BJ (cell line): ENCODE measurements around the gene RPUSD1. TPM values are rescaled to one million over a fixed set of nuclear protein-coding genes. Genes with fewer than 3 reads are reported as not detected.

Source experiments
- CTCF ChIA-PET: fragments of 350-600 bp; formaldehyde crosslinking; extraction: SDS; loops from one replicate; lab custom pipeline; 2021; ENCODE audit warnings: antibody characterized with exemption, inconsistent platforms; lab: Yijun Ruan, JAX
- POLR2A ChIA-PET: fragments of 300-600 bp; sonication (Branson Sonifier 250); formaldehyde crosslinking; extraction: SDS; loops from one replicate; lab custom pipeline; 2021; ENCODE audit warnings: antibody characterized with exemption; lab: Charles Lee
- DNase-seq: peaks from one replicate; pipeline ENCODE4 v3.0.0-alpha.2; 2011; ENCODE audit warnings: low read depth
- H3K27me3 ChIP-seq: 2 replicates; pipeline ENCODE4 v1.6.0; 2011; ENCODE audit warnings: low read length; ENCODE audit not compliant: control insufficient read depth, insufficient read depth
- H3K36me3 ChIP-seq: 2 replicates; pipeline ENCODE4 v1.5.1; 2011; ENCODE audit warnings: low read length; ENCODE audit not compliant: control insufficient read depth, insufficient read depth
- H3K4me3 ChIP-seq: 2 replicates; pipeline ENCODE4 v1.5.1; 2011; ENCODE audit warnings: low read depth, mild to moderate bottlenecking, control low read depth, low read length
- polyA plus RNA-seq: library from polyadenylated mRNA; depleted of rRNA; stranded (reverse); fragments of >200 nt; gene quantifications from 2 replicates; pipeline ENCODE4 v1.2.3, GENCODE V29; 2011
- TF ChIP-seq, protein P1 (sequence below): IDR thresholded peaks from 2 replicates; pipeline ENCODE4 v1.5.1; 2011; ENCODE audit warnings: low read depth, mild to moderate bottlenecking, control low read depth, inconsistent platforms, low read length, moderate library complexity; ENCODE audit not compliant: insufficient read depth

Gene RPUSD1
- polyA plus RNA-seq, 1 experiment: 24.7 TPM

DNA sequence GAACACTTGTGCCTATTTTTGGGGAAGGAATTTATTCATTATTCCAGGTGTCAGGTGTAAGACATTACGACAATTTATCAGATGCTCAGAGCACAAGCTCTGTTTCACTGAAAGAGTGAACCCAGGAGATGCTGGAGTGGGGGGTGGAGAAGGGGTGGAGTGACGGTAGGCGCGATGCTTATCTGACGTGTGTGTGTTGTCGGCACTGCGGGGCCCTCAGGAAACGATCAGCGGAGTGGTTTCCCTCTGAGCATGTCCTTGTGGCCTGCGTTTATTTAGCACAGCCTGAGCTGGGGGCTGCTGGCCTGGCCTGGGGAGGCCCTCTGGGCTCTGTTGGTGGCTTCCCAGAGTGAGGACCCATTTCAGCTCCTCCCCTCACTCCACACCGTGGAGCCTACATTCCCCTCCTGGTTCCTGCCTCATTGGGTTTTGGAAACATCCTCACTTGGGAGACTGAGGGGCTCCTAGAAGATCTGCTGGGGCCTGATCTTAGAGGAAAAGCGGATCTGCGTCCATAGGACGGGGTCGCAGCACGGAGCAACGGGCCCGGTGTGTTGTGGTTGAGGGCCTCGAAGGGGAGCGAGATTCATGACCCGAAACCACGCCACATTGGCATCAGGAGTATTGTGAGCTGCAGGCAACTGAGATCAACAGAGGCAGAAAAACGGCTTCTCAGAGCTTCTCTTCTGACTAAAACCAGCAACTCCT, 31.3 kb upstream of the RPUSD1 start:
- H3K4me3 ChIP-seq: no peak overlapping the region
- DNase-seq: no peak
- TF ChIP-seq, protein P1, sequence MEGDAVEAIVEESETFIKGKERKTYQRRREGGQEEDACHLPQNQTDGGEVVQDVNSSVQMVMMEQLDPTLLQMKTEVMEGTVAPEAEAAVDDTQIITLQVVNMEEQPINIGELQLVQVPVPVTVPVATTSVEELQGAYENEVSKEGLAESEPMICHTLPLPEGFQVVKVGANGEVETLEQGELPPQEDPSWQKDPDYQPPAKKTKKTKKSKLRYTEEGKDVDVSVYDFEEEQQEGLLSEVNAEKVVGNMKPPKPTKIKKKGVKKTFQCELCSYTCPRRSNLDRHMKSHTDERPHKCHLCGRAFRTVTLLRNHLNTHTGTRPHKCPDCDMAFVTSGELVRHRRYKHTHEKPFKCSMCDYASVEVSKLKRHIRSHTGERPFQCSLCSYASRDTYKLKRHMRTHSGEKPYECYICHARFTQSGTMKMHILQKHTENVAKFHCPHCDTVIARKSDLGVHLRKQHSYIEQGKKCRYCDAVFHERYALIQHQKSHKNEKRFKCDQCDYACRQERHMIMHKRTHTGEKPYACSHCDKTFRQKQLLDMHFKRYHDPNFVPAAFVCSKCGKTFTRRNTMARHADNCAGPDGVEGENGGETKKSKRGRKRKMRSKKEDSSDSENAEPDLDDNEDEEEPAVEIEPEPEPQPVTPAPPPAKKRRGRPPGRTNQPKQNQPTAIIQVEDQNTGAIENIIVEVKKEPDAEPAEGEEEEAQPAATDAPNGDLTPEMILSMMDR: no peak
- ChIA-PET POLR2A (no interaction called here), CTCF (interaction anchor here (1.1 kb wide), 1 partner anchor 235 kb away, joined by 3 read pairs; no protein-coding TSS in a partner anchor)
- H3K27me3 ChIP-seq: peaks cover 2% of the 10 kb centered on the region; the same call in 1 of the 2 replicates
- H3K36me3 ChIP-seq: no peaks in the 10 kb centered on the region

DNA sequence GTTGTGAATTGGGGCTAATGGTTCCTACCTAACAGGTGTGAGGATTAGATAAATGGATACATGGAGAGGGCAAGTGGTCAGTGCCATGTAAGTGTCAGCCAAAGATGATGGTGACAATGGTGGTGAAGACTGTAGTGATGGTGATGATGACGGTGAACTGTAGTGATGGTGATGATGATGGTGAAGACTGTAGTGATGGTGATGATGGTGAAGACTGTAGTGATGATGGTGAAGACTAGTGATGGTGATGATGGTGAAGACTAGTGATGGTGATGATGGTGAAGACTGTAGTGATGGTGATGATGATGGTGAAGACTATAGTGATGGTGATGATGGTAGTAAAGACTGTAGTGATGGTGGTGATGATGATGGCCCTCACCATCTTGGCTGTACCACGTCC, 30.4 kb upstream of the RPUSD1 start:
- TF ChIP-seq, protein P1: no peak
- H3K27me3 ChIP-seq: peaks cover 1% of the 10 kb centered on the region; the same call in 1 of the 2 replicates
- no peaks in the 10 kb centered on the region for H3K36me3 ChIP-seq
- ChIA-PET CTCF (no interaction called here), POLR2A (no interaction called here)
- H3K4me3 ChIP-seq: no peak overlapping the region
- no peak for DNase-seq

DNA sequence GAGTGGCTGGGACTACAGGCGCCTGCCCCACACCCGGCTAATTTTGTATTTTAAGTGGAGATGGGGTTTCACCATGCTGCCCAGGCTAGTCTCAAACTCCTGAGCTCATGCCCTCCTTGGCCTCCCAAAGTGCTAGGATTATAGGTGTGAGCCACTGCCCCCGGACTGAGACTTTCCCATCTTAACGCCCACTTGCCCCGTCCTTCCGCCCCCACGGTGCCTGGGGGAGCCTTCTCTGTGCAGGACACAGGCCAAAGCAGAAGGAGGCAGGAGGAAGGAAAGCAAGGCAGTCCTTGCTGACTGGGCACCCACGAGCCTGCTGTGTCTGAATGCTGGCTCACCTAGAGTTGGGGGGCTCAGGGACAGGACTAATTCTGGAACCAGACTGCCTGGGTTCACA, 30.0 kb upstream of the RPUSD1 start:
- no peak for DNase-seq
- CTCF ChIA-PET: no interaction called here

DNA sequence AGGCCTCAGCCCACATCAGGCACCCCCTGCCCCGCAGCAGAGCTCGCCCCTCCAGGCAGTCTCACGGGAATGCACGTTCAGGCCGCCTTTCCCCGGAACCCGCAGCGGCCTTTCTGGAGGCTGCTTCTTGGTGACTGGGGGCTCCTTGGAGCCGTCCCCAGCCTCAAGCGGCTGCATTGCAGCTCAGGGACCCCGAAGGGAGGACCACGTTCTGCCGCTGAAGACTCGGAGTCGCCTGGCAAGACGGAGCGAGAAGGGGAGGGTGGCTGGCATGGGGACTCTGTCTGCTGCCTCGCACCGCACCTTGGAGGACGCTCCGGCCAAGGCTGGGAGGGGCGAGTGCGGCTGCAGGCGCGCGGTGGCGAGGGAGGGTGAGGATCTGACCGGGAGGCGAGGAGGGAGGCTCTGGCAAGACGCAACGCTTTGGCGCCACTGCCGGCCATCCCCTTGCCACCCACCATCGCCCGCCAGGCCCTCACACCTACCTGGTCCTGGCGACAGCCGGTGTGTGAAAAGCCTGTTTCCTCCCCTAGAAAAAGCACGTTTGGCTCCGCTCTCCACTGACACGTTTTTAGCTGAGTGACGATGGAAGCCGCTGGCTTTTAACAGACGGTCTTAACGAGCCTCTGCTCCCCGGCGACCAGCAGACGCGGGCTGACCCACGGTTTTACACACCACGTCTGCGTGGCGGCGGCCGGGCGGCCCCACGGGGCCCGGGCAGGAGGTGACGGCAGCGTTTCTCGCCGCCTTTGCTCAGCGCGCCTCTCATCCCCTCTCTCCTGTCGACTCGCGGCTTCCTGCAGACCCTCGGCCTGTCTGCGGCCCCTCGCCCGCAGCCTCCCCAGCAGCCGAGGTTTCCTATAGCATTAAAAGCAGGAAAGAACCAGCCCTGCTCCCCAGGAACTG, 29.1 kb upstream of the RPUSD1 start:
- TF ChIP-seq, protein P1: no peak
- Histone ChIP-seq H3K27me3 (no peaks in the 10 kb centered on the region), H3K4me3 (no peak overlapping the region), H3K36me3 (no peaks in the 10 kb centered on the region)
- DNase-seq: no peak
- ChIA-PET CTCF (interaction anchor here (0.6 to 0.9 kb wide), 2 partner anchors 47 to 240 kb away, joined by 3 read pairs; no protein-coding TSS in a partner anchor), POLR2A (no interaction called here)

More for the DNA sequence above, 30.0 kb upstream of the RPUSD1 start:
- no peak overlapping the region for H3K4me3 ChIP-seq
- H3K36me3 ChIP-seq: no peaks in the 10 kb centered on the region
- no peaks in the 10 kb centered on the region for H3K27me3 ChIP-seq
- TF ChIP-seq, protein P1: no peak
- POLR2A ChIA-PET: no interaction called here

DNA sequence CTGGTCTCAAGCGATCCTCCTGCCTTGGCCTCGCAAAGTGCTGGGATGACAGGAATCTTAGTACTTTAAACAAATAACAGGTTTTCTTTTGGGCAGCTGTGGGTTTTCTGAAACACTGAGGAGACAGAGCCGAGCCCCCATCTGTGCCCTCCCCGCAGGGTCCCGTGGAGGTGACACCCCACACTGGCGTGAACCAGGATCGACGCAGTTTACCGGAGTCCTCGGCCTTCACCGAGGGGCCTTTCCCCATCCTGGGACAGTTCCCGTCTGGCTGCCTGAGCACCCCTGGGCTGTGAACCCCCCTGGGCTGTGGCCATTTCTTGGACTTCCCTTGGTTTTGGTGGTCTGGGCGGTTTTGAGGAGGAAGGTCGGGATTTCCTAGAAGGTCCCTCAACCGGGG, 27.7 kb upstream of the RPUSD1 start:
- ChIA-PET CTCF (interaction anchor here (0.9 to 3.9 kb wide), 3 partner anchors 241 to 285 kb away, joined by 3 to 54 read pairs (median 10); no protein-coding TSS in a partner anchor), POLR2A (no interaction called here)
- Histone ChIP-seq H3K36me3 (no peaks in the 10 kb centered on the region), H3K4me3 (no peak overlapping the region), H3K27me3 (no peaks in the 10 kb centered on the region)
- TF ChIP-seq, protein P1: no peak
- no peak for DNase-seq
